Stimulated activated CD4-positive, alpha-beta T cell treated with anti-CD3 and anti-CD28 coated beads, Interleukin-1b, Interleukin-23, amount 100 ng/mL, for 1 hour (primary cell): ENCODE results near the gene MEGF6.

ENCODE experiments used
- DNase-seq, 2 donors: peaks; one replicate each; pipeline ENCODE4 v3.0.0-alpha.2; 2020; ENCODE audit warnings: low read depth in 2 of 2

Gene MEGF6

GRCh38 chr1:3555131-3555920 is 56.0 kb downstream of the MEGF6 start:
- DNase-seq = no peak

GRCh38 chr1:3553940-3554223 is 57.4 kb downstream of the MEGF6 start:
- no peak for DNase-seq

- no peak for DNase-seq
Observed at GRCh38 chr1:3553166-3553939, 58.0 kb downstream of the MEGF6 start.

- no peak for DNase-seq
Observed at GRCh38 chr1:3552751-3553150, 58.6 kb downstream of the MEGF6 start.

- DNase-seq = no peak
Observed at GRCh38 chr1:3552176-3552575, 59.1 kb downstream of the MEGF6 start.

- DNase-seq = no peak
Observed at GRCh38 chr1:3551711-3552110, 59.6 kb downstream of the MEGF6 start.

GRCh38 chr1:3551290-3551678 is 60.0 kb downstream of the MEGF6 start:
- DNase-seq = no peak

- no peak for DNase-seq
Observed at GRCh38 chr1:3550511-3551289, 60.6 kb downstream of the MEGF6 start.

GRCh38 chr1:3548895-3549294 is 62.4 kb downstream of the MEGF6 start:
- DNase-seq = no peak

- DNase-seq = no peak
Observed at GRCh38 chr1:3548156-3548893, 63.0 kb downstream of the MEGF6 start.

- DNase-seq = no peak
Observed at GRCh38 chr1:3547055-3548005, 64.0 kb downstream of the MEGF6 start.

GRCh38 chr1:3546048-3546384 is 65.3 kb downstream of the MEGF6 start:
- DNase-seq = no peak

- no peak for DNase-seq
Observed at GRCh38 chr1:3545363-3546047, 65.8 kb downstream of the MEGF6 start.

GRCh38 chr1:3544040-3544977 is 67.0 kb downstream of the MEGF6 start:
- DNase-seq = no peak

GRCh38 chr1:3543076-3544039 is 68.0 kb downstream of the MEGF6 start:
- DNase-seq = no peak

- no peak for DNase-seq
Observed at GRCh38 chr1:3542676-3543075, 68.6 kb downstream of the MEGF6 start.

GRCh38 chr1:3541936-3542335 is 69.4 kb downstream of the MEGF6 start:
- DNase-seq = no peak

- no peak for DNase-seq
Observed at GRCh38 chr1:3541465-3541864, 69.8 kb downstream of the MEGF6 start.
